HEK293 (cell line): ENCODE measurements around the gene JKAMP.

ENCODE experiments used
- CTCF ChIA-PET: fragments of 350-600 bp; formaldehyde crosslinking; extraction: SDS; loops from one replicate; lab custom pipeline; 2021; ENCODE audit warnings: antibody characterized with exemption; lab: Yijun Ruan, JAX
- POLR2A ChIA-PET: fragments of 300-600 bp; formaldehyde crosslinking; extraction: SDS; loops from one replicate; lab custom pipeline; 2020; ENCODE audit warnings: antibody characterized with exemption, inconsistent platforms; lab: Yijun Ruan, JAX
- H3K27ac ChIP-seq: fragments of 200-500 bp; sonication (Bioruptor generic); 2 replicates; pipeline ENCODE4 v1.5.1; 2014; ENCODE audit warnings: low read depth, low read length, control low read depth, inconsistent platforms; ENCODE audit errors: extremely low read depth
- H3K36me3 ChIP-seq, 2 experiments: fragments of 200-500 bp in 1 of 2; sonication (Bioruptor generic) in 1 of 2; 1 replicate in 1 of 2; 2 replicates in 1 of 2; pipeline ENCODE4 v1.5.1; 2014 to 2017; ENCODE audit warnings: inconsistent platforms in 2 of 2, low read length in 2 of 2; ENCODE audit not compliant: control insufficient read depth in 2 of 2, insufficient read depth in 1 of 2
- H3K4me1 ChIP-seq: fragments of 200-500 bp; sonication (Bioruptor generic); 2 replicates; pipeline ENCODE4 v1.5.1; 2014; ENCODE audit warnings: mild to moderate bottlenecking, low read length, inconsistent platforms; ENCODE audit not compliant: control insufficient read depth, insufficient read depth
- H3K4me3 ChIP-seq: 2 replicates; pipeline ENCODE4 v1.5.1; 2011; ENCODE audit warnings: low read depth, mild to moderate bottlenecking, control low read depth, low read length, moderate library complexity
- H3K9me3 ChIP-seq: fragments of 200-500 bp; sonication (Bioruptor generic); 2 replicates; pipeline ENCODE4 v1.5.1; 2014; ENCODE audit warnings: low read depth, low read length, inconsistent platforms; ENCODE audit not compliant: control insufficient read depth, insufficient read depth
- ATF2 ChIP-seq: fragments of 450-650 bp; formaldehyde crosslinking; IDR thresholded peaks from 2 replicates; pipeline ENCODE4 v1.5.1; 2016; ENCODE audit warnings: missing biosample characterization, missing genetic modification characterization, low read depth
- KLF7 ChIP-seq: fragments of 450-650 bp; formaldehyde crosslinking; IDR thresholded peaks from 2 replicates; pipeline ENCODE4 v1.5.1; 2016; ENCODE audit warnings: missing biosample characterization, missing genetic modification characterization, borderline replicate concordance
- MZF1 ChIP-seq: fragments of 450-650 bp; formaldehyde crosslinking; IDR thresholded peaks from 2 replicates; pipeline ENCODE4 v1.5.1; 2017; ENCODE audit warnings: missing biosample characterization, missing genetic modification characterization, borderline replicate concordance
- PRDM1 ChIP-seq: fragments of 450-650 bp; formaldehyde crosslinking; IDR thresholded peaks from 2 replicates; pipeline ENCODE4; 2016; ENCODE audit warnings: missing biosample characterization, missing genetic modification characterization
- PRDM6 ChIP-seq: fragments of 450-650 bp; formaldehyde crosslinking; IDR thresholded peaks from 2 replicates; pipeline ENCODE4 v1.5.1; 2017; ENCODE audit warnings: missing biosample characterization, missing genetic modification characterization
- SP3 ChIP-seq: fragments of 450-650 bp; formaldehyde crosslinking; IDR thresholded peaks from 2 replicates; pipeline ENCODE4 v1.5.1; 2016; ENCODE audit warnings: missing biosample characterization, missing genetic modification characterization
- ZBTB44 ChIP-seq: fragments of 450-650 bp; IDR thresholded peaks from 2 replicates; pipeline ENCODE4 v1.5.1; 2018; ENCODE audit warnings: missing biosample characterization, mild to moderate bottlenecking, missing genetic modification characterization
- ZBTB48 ChIP-seq: fragments of 450-650 bp; formaldehyde crosslinking; IDR thresholded peaks from 2 replicates; pipeline ENCODE4 v1.5.1; 2016; ENCODE audit warnings: missing biosample characterization, missing genetic modification characterization
- ZBTB6 ChIP-seq: fragments of 450-650 bp; formaldehyde crosslinking; IDR thresholded peaks from 2 replicates; pipeline ENCODE4 v1.5.1; 2017; ENCODE audit warnings: missing biosample characterization, missing genetic modification characterization
- ZEB2 ChIP-seq: fragments of 450-650 bp; formaldehyde crosslinking; IDR thresholded peaks from 2 replicates; pipeline ENCODE4 v1.5.1; 2016; ENCODE audit warnings: missing biosample characterization, missing genetic modification characterization
- ZFP41 ChIP-seq: fragments of 450-650 bp; formaldehyde crosslinking; IDR thresholded peaks from 2 replicates; pipeline ENCODE4 v1.5.1; 2016; ENCODE audit warnings: missing biosample characterization, missing genetic modification characterization, borderline replicate concordance
- ZNF112 ChIP-seq: fragments of 450-650 bp; formaldehyde crosslinking; IDR thresholded peaks from 2 replicates; pipeline ENCODE4 v1.5.0; 2017; ENCODE audit warnings: missing biosample characterization, missing genetic modification characterization
- ZNF114 ChIP-seq: fragments of 450-650 bp; formaldehyde crosslinking; IDR thresholded peaks from 2 replicates; pipeline ENCODE4 v1.5.0; 2017; ENCODE audit warnings: missing biosample characterization, missing genetic modification characterization
- ZNF19 ChIP-seq: fragments of 450-650 bp; formaldehyde crosslinking; IDR thresholded peaks from 2 replicates; pipeline ENCODE4; 2016; ENCODE audit warnings: missing biosample characterization, missing genetic modification characterization, low read depth
- ZNF248 ChIP-seq: fragments of 450-650 bp; formaldehyde crosslinking; IDR thresholded peaks from 2 replicates; pipeline ENCODE4 v1.5.1; 2017; ENCODE audit warnings: missing biosample characterization, missing genetic modification characterization
- ZNF311 ChIP-seq: fragments of 450-650 bp; formaldehyde crosslinking; IDR thresholded peaks from 2 replicates; pipeline ENCODE4 v1.5.1; 2017; ENCODE audit warnings: missing biosample characterization, missing genetic modification characterization, borderline replicate concordance
- ZNF362 ChIP-seq: fragments of 450-650 bp; formaldehyde crosslinking; IDR thresholded peaks from 2 replicates; pipeline ENCODE4 v1.5.1; 2016; ENCODE audit warnings: missing biosample characterization, missing genetic modification characterization
- ZNF366 ChIP-seq: fragments of 450-650 bp; formaldehyde crosslinking; conservative IDR thresholded peaks from 2 replicates; pipeline ENCODE4 v1.5.1; 2016; ENCODE audit warnings: missing biosample characterization, missing genetic modification characterization
- ZNF391 ChIP-seq: fragments of 450-650 bp; formaldehyde crosslinking; IDR thresholded peaks from 2 replicates; pipeline ENCODE4 v1.5.1; 2016; ENCODE audit warnings: low read depth, missing biosample characterization, missing genetic modification characterization, borderline replicate concordance
- ZNF423 ChIP-seq: fragments of 450-650 bp; formaldehyde crosslinking; IDR thresholded peaks from 2 replicates; pipeline ENCODE4 v1.5.1; 2016; ENCODE audit warnings: missing biosample characterization, missing genetic modification characterization
- ZNF433 ChIP-seq: fragments of 450-650 bp; formaldehyde crosslinking; IDR thresholded peaks from 2 replicates; pipeline ENCODE4 v1.5.1; 2016; ENCODE audit warnings: missing biosample characterization, missing genetic modification characterization, low read depth
- ZNF48 ChIP-seq: fragments of 450-650 bp; formaldehyde crosslinking; IDR thresholded peaks from 2 replicates; pipeline ENCODE4 v1.5.1; 2016; ENCODE audit warnings: missing biosample characterization, missing genetic modification characterization
- ZNF488 ChIP-seq: fragments of 450-650 bp; formaldehyde crosslinking; IDR thresholded peaks from 2 replicates; pipeline ENCODE4 v1.5.1; 2016; ENCODE audit warnings: missing biosample characterization, missing genetic modification characterization
- ZNF548 ChIP-seq: fragments of 450-650 bp; formaldehyde crosslinking; IDR thresholded peaks from 2 replicates; pipeline ENCODE4 v1.5.1; 2016; ENCODE audit warnings: missing biosample characterization, missing genetic modification characterization
- ZNF560 ChIP-seq: fragments of 450-650 bp; formaldehyde crosslinking; IDR thresholded peaks from 2 replicates; pipeline ENCODE4 v1.5.1; 2017; ENCODE audit warnings: missing biosample characterization, missing genetic modification characterization, borderline replicate concordance
- ZNF561 ChIP-seq: fragments of 450-650 bp; IDR thresholded peaks from 2 replicates; pipeline ENCODE4 v1.5.1; 2018; ENCODE audit warnings: missing biosample characterization, missing genetic modification characterization, borderline replicate concordance
- ZNF654 ChIP-seq: fragments of 450-650 bp; formaldehyde crosslinking; IDR thresholded peaks from 2 replicates; pipeline ENCODE4 v1.5.1; 2016; ENCODE audit warnings: low read depth, missing biosample characterization, missing genetic modification characterization
- ZNF660 ChIP-seq: fragments of 450-650 bp; IDR thresholded peaks from 2 replicates; pipeline ENCODE4 v1.5.1; 2018; ENCODE audit warnings: missing biosample characterization, mild to moderate bottlenecking, missing genetic modification characterization
- ZNF792 ChIP-seq: fragments of 450-650 bp; formaldehyde crosslinking; IDR thresholded peaks from 2 replicates; pipeline ENCODE4 v1.5.1; 2016; ENCODE audit warnings: missing biosample characterization, missing genetic modification characterization
- ZSCAN5A ChIP-seq: fragments of 450-650 bp; formaldehyde crosslinking; IDR thresholded peaks from 2 replicates; pipeline ENCODE4 v1.5.1; 2016; ENCODE audit warnings: missing biosample characterization, missing genetic modification characterization

Gene JKAMP

GRCh38 chr14:59543873-59544272 is 59.6 kb downstream of the JKAMP start:
- ChIA-PET POLR2A (interaction anchor here (1.1 kb wide), 1 partner anchor 705 kb away, joined by 4 read pairs; the partner anchor contains the start of gene PPM1A), CTCF (interaction anchor here (0.5 to 3.1 kb wide), 4 partner anchors 15 to 424 kb away, joined by 3 to 20 read pairs (median 4); partner anchors contain the start of gene CCDC175)
- Histone ChIP-seq H3K4me1 (peaks cover 25% of the 10 kb centered on the region), H3K4me3 (no peak overlapping the region), H3K36me3 (no peaks in the 10 kb centered on the region), H3K27ac (no peak overlapping the region; the same call in 1 of the 2 replicates), H3K9me3 (no peaks in the 10 kb centered on the region)
- no peak for TF ChIP-seq ZNF654 (tag by site-specific recombination)
- no peak for TF ChIP-seq ZNF423 (tag by site-specific recombination)
- TF ChIP-seq KLF7 = peak; percentile 80; the same call in 1 of the 2 replicates
- no peak for TF ChIP-seq ZNF433
- peak; percentile 72; the same call in 1 of the 2 replicates for TF ChIP-seq ZNF488 (tag by site-specific recombination)
- peak; percentile 26; the same call in 1 of the 2 replicates for TF ChIP-seq ZBTB6
- TF ChIP-seq ZBTB48 (tag by site-specific recombination) = no peak
- no peak for TF ChIP-seq ZNF48 (tag by site-specific recombination)
- TF ChIP-seq ZNF362 (tag by site-specific recombination) = no peak
- TF ChIP-seq ZNF112 (tag by site-specific recombination) = no peak
- TF ChIP-seq ZNF114 (tag by site-specific recombination) = no peak
- TF ChIP-seq ZNF560 (tag by site-specific recombination) = no peak
- no peak for TF ChIP-seq ZNF248
- no peak for TF ChIP-seq ZSCAN5A (tag by site-specific recombination)
- no peak for TF ChIP-seq PRDM1
- no peak for TF ChIP-seq ZNF311 (tag by site-specific recombination)
- no peak for TF ChIP-seq ATF2 (tag by site-specific recombination)
- no peak for TF ChIP-seq ZNF660 (tag by site-specific recombination)
- TF ChIP-seq ZEB2 (tag by site-specific recombination) = peak; percentile 73
- no peak for TF ChIP-seq SP3
- TF ChIP-seq MZF1 (tag by site-specific recombination) = no peak
- TF ChIP-seq ZNF792 (tag by site-specific recombination) = no peak
- TF ChIP-seq ZNF548 (tag by site-specific recombination) = no peak
- TF ChIP-seq ZNF561 = no peak
- TF ChIP-seq ZNF391 (tag by site-specific recombination) = no peak
- TF ChIP-seq ZNF19 (tag by site-specific recombination) = no peak
- TF ChIP-seq ZBTB44 (tag by site-specific recombination) = 0 out of 2 replicates have a peak, but pooled peaks have one; percentile 19
- peak; percentile 92 for TF ChIP-seq PRDM6 (tag by site-specific recombination)
- 0 out of 2 replicates have a peak, but pooled peaks have one; percentile 12 for TF ChIP-seq ZNF366 (tag by site-specific recombination)
- TF ChIP-seq ZFP41 (tag by site-specific recombination) = no peak
